ENCODE measurements around the gene OSBPL10.

The OSBPL10 gene

DNA sequence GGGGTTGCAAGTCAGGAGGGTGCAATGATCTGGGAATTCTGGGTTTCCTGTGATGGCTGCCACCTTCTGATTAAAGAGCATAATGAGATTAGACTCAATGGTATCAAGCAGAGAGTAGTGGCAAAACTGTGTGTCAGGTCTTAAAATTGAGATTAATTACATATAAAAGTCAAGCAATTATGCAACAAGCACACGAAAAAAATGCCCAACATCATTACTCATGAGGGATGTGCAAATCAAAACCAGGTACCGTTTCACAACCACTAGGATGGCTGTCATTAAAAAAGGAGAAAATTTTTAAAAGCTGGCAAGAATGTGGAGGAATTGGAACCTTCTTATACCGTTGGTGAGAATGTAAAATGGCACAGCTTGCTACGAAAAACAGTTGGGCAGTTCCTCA lies 205.0 kb downstream of the OSBPL10 start:
- DNase-seq (ENCODE audit: low read depth, low spot score), result no peak
- TF ChIP-seq CTCF (IDR thresholded peaks at IDR 0.05; ENCODE audit: insufficient read depth, low read length, missing control alignments), result no peak
- CTCF ChIA-PET, result no interaction called here
- no peak overlapping the region for H3K4me3 ChIP-seq (ENCODE audit: low read depth, low read length)
- POLR2A ChIA-PET, result no interaction called here

DNA sequence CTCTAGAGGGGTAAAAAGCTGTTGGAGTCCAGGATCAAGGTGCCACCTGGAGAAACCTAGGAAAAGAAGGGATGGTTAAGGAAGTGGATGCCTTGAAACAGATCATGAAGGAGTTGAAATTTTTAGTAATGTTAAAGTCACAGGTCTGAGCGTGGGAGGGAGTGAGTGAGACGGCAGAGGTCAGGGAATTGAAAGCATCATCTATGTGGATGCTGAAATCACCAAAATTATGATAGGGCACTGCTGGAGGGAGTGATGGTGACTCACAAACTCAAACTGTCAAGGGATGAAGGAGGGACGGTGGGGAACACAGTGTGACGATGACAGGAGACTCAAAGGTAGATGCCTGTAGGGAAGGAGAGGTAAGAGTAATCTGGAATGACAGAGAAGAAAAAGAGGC lies 205.7 kb downstream of the OSBPL10 start:
- CTCF ChIA-PET, result no interaction called here
- POLR2A ChIA-PET, result no interaction called here
- TF ChIP-seq CTCF (IDR thresholded peaks at IDR 0.05; ENCODE audit: insufficient read depth, low read length, missing control alignments), result no peak
- DNase-seq (ENCODE audit: low read depth, low spot score), result no peak
- H3K4me3 ChIP-seq (ENCODE audit: low read depth, low read length), result no peak overlapping the region

GRCh38 chr3:31772758-31773473 lies 208.1 kb downstream of the OSBPL10 start:
- H3K4me3 ChIP-seq (ENCODE audit: low read depth, low read length), result no peak overlapping the region
- ChIA-PET CTCF (no interaction called here), POLR2A (no interaction called here)
- no peak for TF ChIP-seq CTCF (IDR thresholded peaks at IDR 0.05; ENCODE audit: insufficient read depth, low read length, missing control alignments)
- DNase-seq (ENCODE audit: low read depth, low spot score), result no peak

- no peak overlapping the region for H3K4me3 ChIP-seq (ENCODE audit: low read depth, low read length)
- POLR2A ChIA-PET, result no interaction called here
- no peak for TF ChIP-seq CTCF (IDR thresholded peaks at IDR 0.05; ENCODE audit: insufficient read depth, low read length, missing control alignments)
- CTCF ChIA-PET, result no interaction called here
- DNase-seq (ENCODE audit: low read depth, low spot score), result no peak
Measured at GRCh38 chr3:31772272-31772671, 208.8 kb downstream of the OSBPL10 start.

- POLR2A ChIA-PET, result no interaction called here
Measured at GRCh38 chr3:31770822-31771326, 210.2 kb downstream of the OSBPL10 start.

More at GRCh38 chr3:31770822-31771326, 210.2 kb downstream of the OSBPL10 start:
- no peak overlapping the region for H3K4me3 ChIP-seq (ENCODE audit: low read depth, low read length)
- no peak for DNase-seq (ENCODE audit: low read depth, low spot score)
- CTCF ChIA-PET, result interaction anchor here (1.2 to 1.9 kb wide), 4 partner anchors 18 to 1001 kb away, joined by 3 to 8 read pairs (median 4); no protein-coding TSS in a partner anchor
- no peak for TF ChIP-seq CTCF (IDR thresholded peaks at IDR 0.05; ENCODE audit: insufficient read depth, low read length, missing control alignments)
